WERI-Rb-1 (cell line): Measurements from ENCODE around the gene KRTAP19-8.

ENCODE experiments used
- DNase-seq: peaks from one replicate; pipeline ENCODE4 v3.0.0-alpha.2; 2020
- H3K27ac ChIP-seq: fragments of 250-450 bp; sonication (Bioruptor Pico); 2 replicates; pipeline ENCODE4 v1.5.1; 2020; ENCODE audit warnings: mild to moderate bottlenecking, moderate library complexity
- H3K27me3 ChIP-seq: fragments of 250-450 bp; sonication (Bioruptor Pico); 2 replicates; pipeline ENCODE4 v1.5.1; 2021; ENCODE audit warnings: mild to moderate bottlenecking, low read depth, moderate library complexity; ENCODE audit not compliant: insufficient read depth, severe bottlenecking
- H3K36me3 ChIP-seq: fragments of 250-450 bp; sonication (Bioruptor Pico); 2 replicates; pipeline ENCODE4 v1.5.1; 2020; ENCODE audit warnings: mild to moderate bottlenecking, moderate library complexity
- H3K4me3 ChIP-seq: 2 replicates; pipeline ENCODE4 v1.5.1; 2011; ENCODE audit warnings: low read depth, mild to moderate bottlenecking, control low read depth, low read length
- H3K9me3 ChIP-seq: fragments of 250-450 bp; sonication (Bioruptor Pico); 2 replicates; pipeline ENCODE4 v1.5.1; 2021; ENCODE audit warnings: mild to moderate bottlenecking, moderate library complexity; ENCODE audit not compliant: severe bottlenecking
- CTCF ChIP-seq: IDR thresholded peaks from 2 replicates; pipeline ENCODE4 v1.5.1; 2011; ENCODE audit warnings: low read depth, mild to moderate bottlenecking, control low read depth, inconsistent platforms, low read length

The KRTAP19-8 gene

DNA sequence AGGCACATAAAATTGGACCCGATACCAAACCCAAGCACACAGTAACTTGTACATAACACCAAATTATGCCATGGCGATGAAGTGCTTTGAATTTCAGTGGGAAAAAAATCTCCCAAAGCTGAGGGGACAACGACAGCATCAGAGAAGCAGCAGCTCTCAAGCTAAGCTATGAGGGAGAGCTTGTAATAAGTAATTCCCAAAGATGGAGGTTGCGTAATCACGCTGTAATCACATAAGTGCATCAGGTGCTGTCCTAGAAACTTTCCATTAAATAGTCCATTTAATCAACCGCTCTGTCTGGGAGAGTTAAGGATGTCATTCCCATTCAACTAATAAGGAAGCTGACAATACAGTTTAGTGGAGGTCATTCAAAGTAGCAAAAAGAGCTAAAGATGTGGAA is 37.6 kb upstream of the KRTAP19-8 start:
- Histone ChIP-seq H3K4me3 (no peak overlapping the region), H3K27me3 (peaks cover 50% of the 10 kb centered on the region), H3K9me3 (peaks cover 8% of the 10 kb centered on the region), H3K27ac (no peak overlapping the region), H3K36me3 (no peaks in the 10 kb centered on the region)
- TF ChIP-seq CTCF = no peak
- peak; percentile 55 for DNase-seq

DNA sequence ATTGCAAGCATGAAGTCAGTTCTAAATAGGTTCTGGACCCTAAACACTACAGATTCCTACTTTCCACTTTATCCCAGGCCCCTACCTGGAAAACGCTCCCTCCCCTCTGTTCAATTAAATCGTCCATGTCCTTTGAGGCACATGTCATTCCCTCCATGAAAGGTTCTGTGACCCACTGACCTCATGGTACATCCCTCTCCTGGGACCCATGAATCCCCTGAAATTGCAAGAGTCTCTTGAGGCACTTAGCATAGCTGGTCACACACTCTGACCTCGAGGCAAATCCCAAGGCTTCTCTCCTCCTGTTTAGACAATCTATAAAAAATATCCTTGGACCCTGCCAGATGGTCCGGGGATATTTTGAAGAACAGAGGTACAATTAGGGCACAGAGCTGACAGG is 34.3 kb upstream of the KRTAP19-8 start:
- no peak for TF ChIP-seq CTCF
- Histone ChIP-seq H3K27ac (no peak overlapping the region), H3K4me3 (no peak overlapping the region)

GRCh38 chr21:31064803-31065202 is 26.5 kb upstream of the KRTAP19-8 start:
- Histone ChIP-seq H3K27ac (no peak overlapping the region), H3K27me3 (peaks cover 74% of the 10 kb centered on the region), H3K4me3 (no peak overlapping the region), H3K36me3 (no peaks in the 10 kb centered on the region), H3K9me3 (no peaks in the 10 kb centered on the region)
- no peak for DNase-seq
- no peak for TF ChIP-seq CTCF

More for the DNA sequence above, 34.3 kb upstream of the KRTAP19-8 start:
- peak; percentile 41 for DNase-seq
- peaks cover 47% of the 10 kb centered on the region for H3K27me3 ChIP-seq
- no peaks in the 10 kb centered on the region for H3K36me3 ChIP-seq
- peaks cover 8% of the 10 kb centered on the region for H3K9me3 ChIP-seq

GRCh38 chr21:31052489-31053142 is 14.3 kb upstream of the KRTAP19-8 start:
- H3K9me3 ChIP-seq = peaks cover 6% of the 10 kb centered on the region
- H3K36me3 ChIP-seq = no peaks in the 10 kb centered on the region
- H3K27me3 ChIP-seq = peaks cover 75% of the 10 kb centered on the region
- no peak overlapping the region for H3K4me3 ChIP-seq
- H3K27ac ChIP-seq = no peak overlapping the region
- no peak for DNase-seq
- TF ChIP-seq CTCF = no peak

DNA sequence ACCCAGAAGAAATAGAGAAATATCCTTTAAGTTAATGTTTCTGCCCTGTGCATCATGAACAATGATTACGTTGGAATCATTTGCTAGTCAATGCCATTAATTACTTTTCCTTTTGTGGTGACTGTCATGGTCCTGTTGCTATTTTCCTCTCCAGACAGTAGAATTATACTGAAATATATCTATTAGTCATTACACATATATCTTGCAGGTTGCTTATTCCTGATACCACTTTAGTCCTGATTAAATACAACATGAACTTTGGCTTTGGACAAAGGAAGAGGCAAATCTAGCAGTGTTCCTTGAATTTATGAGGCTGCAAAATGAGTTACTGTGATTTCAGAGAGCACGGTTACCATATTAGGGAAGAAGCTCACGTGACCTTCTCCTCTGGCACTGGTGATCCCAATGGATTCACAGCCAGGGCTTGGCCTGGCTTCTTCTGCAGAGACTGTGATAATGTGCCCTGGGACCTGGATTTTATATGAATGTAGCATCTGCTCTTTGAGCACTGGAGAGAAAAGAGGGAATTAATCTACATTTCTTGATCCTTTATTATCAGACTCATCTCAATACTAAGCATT is 12.4 kb upstream of the KRTAP19-8 start:
- no peak for DNase-seq
- Histone ChIP-seq H3K36me3 (no peaks in the 10 kb centered on the region), H3K9me3 (no peaks in the 10 kb centered on the region), H3K4me3 (no peak overlapping the region), H3K27ac (no peak overlapping the region), H3K27me3 (peaks cover 93% of the 10 kb centered on the region)
- TF ChIP-seq CTCF = no peak

DNA sequence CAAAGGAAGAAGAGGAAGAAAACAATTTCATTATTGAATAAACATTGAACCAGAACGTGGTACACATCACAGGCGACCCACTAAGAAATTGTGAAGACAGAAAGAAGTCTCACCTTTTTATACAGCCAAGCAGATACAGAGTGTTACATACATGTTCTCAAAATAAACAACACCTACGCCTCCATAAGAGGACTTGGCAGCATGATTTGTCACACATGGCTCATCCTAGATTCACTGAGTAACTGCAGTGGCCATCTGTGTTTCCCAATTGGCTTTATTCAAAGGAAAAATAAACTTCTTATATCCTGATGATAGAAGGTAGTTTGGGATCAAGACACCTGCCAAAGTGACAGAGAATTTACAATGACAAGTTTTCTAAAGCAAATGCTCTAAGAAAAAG is 7.6 kb upstream of the KRTAP19-8 start:
- no peak overlapping the region for H3K27ac ChIP-seq
- TF ChIP-seq CTCF = no peak
- no peak overlapping the region for H3K4me3 ChIP-seq
- no peaks in the 10 kb centered on the region for H3K36me3 ChIP-seq
- no peaks in the 10 kb centered on the region for H3K9me3 ChIP-seq
- DNase-seq = no peak
- H3K27me3 ChIP-seq = peaks cover 80% of the 10 kb centered on the region
